IPS-20b (cell line): ENCODE results near the gene PMEPA1.

Source experiments
- H3K27ac ChIP-seq: one replicate; pipeline ENCODE4 v1.5.1; 2013; ENCODE audit warnings: low read length
- H3K27me3 ChIP-seq: 2 replicates; pipeline ENCODE4 v1.6.1; 2013; ENCODE audit warnings: mild to moderate bottlenecking, low read length, inconsistent platforms; ENCODE audit not compliant: insufficient read depth
- H3K36me3 ChIP-seq: 2 replicates; pipeline ENCODE4 v1.6.1; 2013; ENCODE audit warnings: low read depth, mild to moderate bottlenecking, inconsistent platforms, low read length, moderate library complexity; ENCODE audit not compliant: insufficient read depth
- H3K4me1 ChIP-seq: 2 replicates; pipeline ENCODE4 v1.6.1; 2013; ENCODE audit warnings: mild to moderate bottlenecking, control low read depth, inconsistent platforms, low read length, moderate library complexity; ENCODE audit not compliant: insufficient read depth
- H3K4me3 ChIP-seq: 2 replicates; pipeline ENCODE4 v1.5.1; 2013; ENCODE audit warnings: mild to moderate bottlenecking, low read length, inconsistent platforms
- H3K9ac ChIP-seq: 2 replicates; pipeline ENCODE4 v1.6.1; 2013; ENCODE audit warnings: low read depth, mild to moderate bottlenecking, inconsistent platforms, low read length, moderate library complexity
- H3K9me3 ChIP-seq: 2 replicates; pipeline ENCODE4 v1.6.1; 2013; ENCODE audit warnings: mild to moderate bottlenecking, low read depth, low read length, inconsistent platforms; ENCODE audit not compliant: insufficient read depth

Gene PMEPA1

DNA sequence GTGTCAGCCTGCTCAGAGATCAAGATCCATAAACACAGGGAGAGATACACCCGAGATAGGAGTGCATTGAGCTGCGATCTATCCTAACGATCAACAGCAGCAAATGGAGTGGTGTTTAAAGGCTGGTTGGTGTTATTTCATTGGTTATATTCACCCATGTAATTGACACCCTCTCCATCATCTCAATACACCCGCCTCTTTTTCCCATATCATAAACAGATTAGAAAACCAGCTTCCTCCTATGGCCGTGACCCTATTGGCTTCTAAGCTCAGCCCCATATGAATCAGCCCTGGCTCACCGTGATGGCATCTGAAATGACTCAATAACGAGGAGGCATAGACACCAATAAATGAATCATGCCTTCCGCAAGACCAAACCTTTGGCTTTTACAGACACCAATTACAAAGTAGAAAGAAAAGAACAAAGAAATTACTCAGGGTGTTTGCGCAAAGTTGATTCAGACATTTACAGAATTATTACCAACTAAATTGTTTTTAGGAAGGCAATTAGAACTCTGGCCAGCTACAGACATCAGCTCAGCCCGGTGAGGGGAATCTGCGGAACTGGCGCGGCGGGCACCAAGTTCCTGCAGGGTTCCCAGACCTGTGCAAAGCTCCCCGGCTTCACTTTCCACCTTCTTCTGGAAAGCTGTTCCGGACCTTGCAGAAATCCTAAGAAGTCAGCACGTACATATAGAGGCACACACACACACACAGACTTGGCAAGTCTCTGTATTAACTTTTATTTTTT, 11.5 kb downstream of the PMEPA1 start:
- H3K9ac ChIP-seq, result no peak overlapping the region
- H3K4me1 ChIP-seq, result peaks cover 7% of the 10 kb centered on the region
- H3K27ac ChIP-seq, result no peak overlapping the region
- H3K4me3 ChIP-seq, result no peak overlapping the region
- no peaks in the 10 kb centered on the region for H3K27me3 ChIP-seq
- no peaks in the 10 kb centered on the region for H3K36me3 ChIP-seq
- H3K9me3 ChIP-seq, result no peaks in the 10 kb centered on the region

GRCh38 chr20:57697543-57697942, 12.3 kb downstream of the PMEPA1 start:
- no peak overlapping the region for H3K4me3 ChIP-seq
- H3K4me1 ChIP-seq, result peaks cover 7% of the 10 kb centered on the region; the same call in 1 of the 2 replicates
- no peaks in the 10 kb centered on the region for H3K9me3 ChIP-seq
- H3K9ac ChIP-seq, result no peak overlapping the region
- no peaks in the 10 kb centered on the region for H3K36me3 ChIP-seq
- H3K27ac ChIP-seq, result no peak overlapping the region
- no peaks in the 10 kb centered on the region for H3K27me3 ChIP-seq

GRCh38 chr20:57696401-57696961, 13.3 kb downstream of the PMEPA1 start:
- Histone ChIP-seq H3K27ac (no peak overlapping the region), H3K4me1 (peaks cover 7% of the 10 kb centered on the region; the same call in 1 of the 2 replicates), H3K4me3 (no peak overlapping the region), H3K27me3 (no peaks in the 10 kb centered on the region), H3K9ac (no peak overlapping the region), H3K9me3 (no peaks in the 10 kb centered on the region), H3K36me3 (no peaks in the 10 kb centered on the region)

DNA sequence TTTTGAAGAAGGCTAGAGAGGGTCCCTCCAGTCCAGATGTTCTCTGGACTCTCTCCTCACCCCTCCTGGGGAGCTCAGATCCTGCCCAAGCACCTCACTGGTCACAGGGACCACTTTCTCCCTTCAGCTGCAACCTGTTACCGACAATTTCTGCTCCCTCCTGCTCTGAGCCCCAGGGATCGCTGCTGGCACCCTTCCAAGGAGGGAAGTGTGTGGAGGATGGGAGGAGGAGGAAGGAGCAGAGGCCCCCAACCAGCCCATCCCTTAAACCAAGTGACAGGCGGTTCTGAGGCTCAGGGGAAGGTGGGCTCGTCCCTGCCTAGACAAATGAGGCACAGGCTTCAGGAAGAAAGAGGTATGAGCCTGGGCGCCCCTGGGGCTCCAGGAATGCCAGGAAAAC, 13.9 kb downstream of the PMEPA1 start:
- H3K36me3 ChIP-seq, result no peaks in the 10 kb centered on the region
- no peaks in the 10 kb centered on the region for H3K9me3 ChIP-seq
- no peak overlapping the region for H3K27ac ChIP-seq
- no peak overlapping the region for H3K9ac ChIP-seq
- H3K4me1 ChIP-seq, result peaks cover 7% of the 10 kb centered on the region; the same call in 1 of the 2 replicates
- H3K27me3 ChIP-seq, result no peaks in the 10 kb centered on the region
- no peak overlapping the region for H3K4me3 ChIP-seq

DNA sequence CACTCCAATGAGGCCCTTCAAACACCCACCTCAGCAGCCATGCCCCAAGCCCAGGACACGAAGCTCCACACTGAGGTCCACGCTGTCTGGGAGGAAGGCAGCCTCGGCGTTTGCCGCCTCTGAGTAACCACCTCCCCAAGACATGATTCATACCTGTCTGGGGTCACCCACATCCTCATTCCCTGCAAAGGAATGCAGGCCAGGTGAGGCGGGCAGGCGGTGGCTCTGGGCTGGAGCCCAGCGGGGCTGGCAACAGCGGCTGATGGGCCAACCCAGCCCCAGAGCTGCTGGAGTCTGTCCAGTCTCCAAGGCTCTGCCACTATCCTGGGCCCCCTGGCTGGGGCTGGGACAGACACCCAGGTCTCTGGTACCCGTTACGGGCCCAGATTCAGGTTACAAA, 14.8 kb downstream of the PMEPA1 start:
- Histone ChIP-seq H3K4me1 (peaks cover 7% of the 10 kb centered on the region; the same call in 1 of the 2 replicates), H3K36me3 (no peaks in the 10 kb centered on the region), H3K4me3 (no peak overlapping the region), H3K9ac (no peak overlapping the region), H3K27me3 (no peaks in the 10 kb centered on the region), H3K9me3 (no peaks in the 10 kb centered on the region), H3K27ac (no peak overlapping the region)

GRCh38 chr20:57694481-57694880, 15.3 kb downstream of the PMEPA1 start:
- Histone ChIP-seq H3K9ac (no peak overlapping the region), H3K4me1 (peaks cover 7% of the 10 kb centered on the region; the same call in 1 of the 2 replicates), H3K27me3 (no peaks in the 10 kb centered on the region), H3K27ac (no peak overlapping the region), H3K9me3 (no peaks in the 10 kb centered on the region), H3K36me3 (no peaks in the 10 kb centered on the region), H3K4me3 (no peak overlapping the region)

DNA sequence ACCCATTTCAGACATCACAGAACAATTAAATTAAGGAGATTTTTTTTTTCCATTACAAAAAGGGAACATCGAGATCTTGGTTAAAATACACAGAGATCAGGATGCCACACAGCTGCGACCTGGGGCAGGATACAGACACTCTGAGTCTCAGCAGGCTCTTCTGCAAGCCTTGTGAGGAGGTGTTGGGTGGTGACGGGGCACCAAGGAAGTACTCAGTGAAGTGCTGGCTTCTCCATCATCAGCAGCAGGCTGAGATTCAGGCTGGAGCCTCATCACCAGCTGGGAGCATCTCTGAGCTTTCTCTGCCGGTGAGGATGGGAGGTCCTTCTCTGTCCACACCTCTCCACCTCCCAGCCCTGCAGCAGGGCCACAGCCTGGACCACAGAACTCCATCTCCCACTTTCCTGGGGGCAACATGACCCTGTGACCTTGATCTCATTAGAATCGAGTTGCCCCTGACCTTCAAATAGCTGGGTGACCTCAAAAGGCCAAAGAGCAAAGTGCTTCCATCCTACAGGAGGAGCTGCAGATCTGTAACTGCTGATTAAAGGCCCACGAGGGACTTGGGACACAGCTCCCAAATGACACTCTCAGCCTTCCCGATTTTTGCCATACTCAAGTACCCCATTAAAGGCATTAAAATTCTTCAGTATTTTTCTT, 16.0 kb downstream of the PMEPA1 start:
- Histone ChIP-seq H3K4me3 (no peak overlapping the region), H3K27ac (no peak overlapping the region), H3K9me3 (no peaks in the 10 kb centered on the region), H3K27me3 (no peaks in the 10 kb centered on the region), H3K36me3 (no peaks in the 10 kb centered on the region), H3K4me1 (peaks cover 6% of the 10 kb centered on the region; the same call in 1 of the 2 replicates), H3K9ac (no peak overlapping the region)

DNA sequence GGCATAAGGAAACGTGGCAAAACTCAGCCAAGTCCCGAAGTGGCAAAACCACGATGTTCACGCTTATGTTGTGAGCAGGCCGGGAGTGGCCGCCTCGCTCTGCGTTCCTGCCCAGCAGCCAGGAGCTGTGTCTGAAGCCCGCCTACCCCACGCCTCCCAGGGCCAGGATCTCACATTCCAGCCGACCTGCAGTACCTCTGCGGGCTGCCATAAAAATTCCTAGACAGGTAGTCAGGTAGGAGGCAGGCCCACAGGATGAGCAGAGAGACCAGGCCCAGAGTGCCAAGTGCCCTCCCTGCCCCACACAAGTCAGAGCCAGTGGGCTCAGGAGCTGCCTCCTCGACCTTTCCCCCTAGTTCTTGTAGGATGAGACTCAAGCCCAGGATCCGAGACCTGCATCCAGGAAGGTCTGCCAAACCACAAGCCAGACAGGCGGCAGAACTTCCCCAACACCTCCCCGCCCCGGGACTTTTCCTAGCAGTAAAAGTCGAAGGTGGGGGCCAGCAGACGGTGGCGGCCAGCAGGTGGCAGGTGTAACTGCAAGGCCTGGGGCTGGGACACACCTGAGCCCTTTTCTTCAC, 16.7 kb downstream of the PMEPA1 start:
- Histone ChIP-seq H3K9me3 (no peaks in the 10 kb centered on the region), H3K4me3 (no peak overlapping the region), H3K27ac (no peak overlapping the region), H3K4me1 (peaks cover 4% of the 10 kb centered on the region; the same call in 1 of the 2 replicates), H3K27me3 (no peaks in the 10 kb centered on the region), H3K9ac (no peak overlapping the region), H3K36me3 (no peaks in the 10 kb centered on the region)

GRCh38 chr20:57692393-57692792, 17.4 kb downstream of the PMEPA1 start:
- Histone ChIP-seq H3K27me3 (no peaks in the 10 kb centered on the region), H3K9me3 (no peaks in the 10 kb centered on the region), H3K27ac (no peak overlapping the region), H3K4me1 (peaks cover 4% of the 10 kb centered on the region; the same call in 1 of the 2 replicates), H3K4me3 (no peak overlapping the region), H3K9ac (no peak overlapping the region), H3K36me3 (no peaks in the 10 kb centered on the region)

- no peak overlapping the region for H3K9ac ChIP-seq
- no peaks in the 10 kb centered on the region for H3K36me3 ChIP-seq
- H3K27me3 ChIP-seq, result no peaks in the 10 kb centered on the region
- no peak overlapping the region for H3K4me3 ChIP-seq
- peaks cover 4% of the 10 kb centered on the region; the same call in 1 of the 2 replicates for H3K4me1 ChIP-seq
- no peaks in the 10 kb centered on the region for H3K9me3 ChIP-seq
- H3K27ac ChIP-seq, result no peak overlapping the region
Measured at GRCh38 chr20:57691699-57692098, 18.1 kb downstream of the PMEPA1 start.

GRCh38 chr20:57690525-57690924, 19.3 kb downstream of the PMEPA1 start:
- H3K27me3 ChIP-seq, result no peaks in the 10 kb centered on the region
- no peak overlapping the region for H3K9ac ChIP-seq
- no peak overlapping the region for H3K27ac ChIP-seq
- H3K36me3 ChIP-seq, result no peaks in the 10 kb centered on the region
- H3K9me3 ChIP-seq, result no peaks in the 10 kb centered on the region
- H3K4me1 ChIP-seq, result peaks cover 12% of the 10 kb centered on the region
- H3K4me3 ChIP-seq, result no peak overlapping the region
